ENCODE results near the gene ORC4.

- TF ChIP-seq CTCF (optimal IDR thresholded peaks at IDR 0.05 in 1 of 3, IDR thresholded peaks at IDR 0.05 in 1 of 3, conservative IDR thresholded peaks at IDR 0.05 in 1 of 3; ENCODE audit: extremely low read depth in 1 of 3, insufficient read depth in 2 of 3, low read length in 3 of 3) = no peak
- TF ChIP-seq EZH2 (IDR thresholded peaks at IDR 0.05; ENCODE audit: low read length) = no peak
Observed at GRCh38 chr2:148021059-148021861, 723 bp upstream of the ORC4 start, which contains the start of gene MBD5.

Measured in keratinocyte (primary cell).